EL (cell line): ENCODE results near the gene AHCYL2.

Experiments
- DNase-seq: peaks from one replicate; pipeline ENCODE4 v3.0.0-alpha.2; 2016

The AHCYL2 gene

DNA sequence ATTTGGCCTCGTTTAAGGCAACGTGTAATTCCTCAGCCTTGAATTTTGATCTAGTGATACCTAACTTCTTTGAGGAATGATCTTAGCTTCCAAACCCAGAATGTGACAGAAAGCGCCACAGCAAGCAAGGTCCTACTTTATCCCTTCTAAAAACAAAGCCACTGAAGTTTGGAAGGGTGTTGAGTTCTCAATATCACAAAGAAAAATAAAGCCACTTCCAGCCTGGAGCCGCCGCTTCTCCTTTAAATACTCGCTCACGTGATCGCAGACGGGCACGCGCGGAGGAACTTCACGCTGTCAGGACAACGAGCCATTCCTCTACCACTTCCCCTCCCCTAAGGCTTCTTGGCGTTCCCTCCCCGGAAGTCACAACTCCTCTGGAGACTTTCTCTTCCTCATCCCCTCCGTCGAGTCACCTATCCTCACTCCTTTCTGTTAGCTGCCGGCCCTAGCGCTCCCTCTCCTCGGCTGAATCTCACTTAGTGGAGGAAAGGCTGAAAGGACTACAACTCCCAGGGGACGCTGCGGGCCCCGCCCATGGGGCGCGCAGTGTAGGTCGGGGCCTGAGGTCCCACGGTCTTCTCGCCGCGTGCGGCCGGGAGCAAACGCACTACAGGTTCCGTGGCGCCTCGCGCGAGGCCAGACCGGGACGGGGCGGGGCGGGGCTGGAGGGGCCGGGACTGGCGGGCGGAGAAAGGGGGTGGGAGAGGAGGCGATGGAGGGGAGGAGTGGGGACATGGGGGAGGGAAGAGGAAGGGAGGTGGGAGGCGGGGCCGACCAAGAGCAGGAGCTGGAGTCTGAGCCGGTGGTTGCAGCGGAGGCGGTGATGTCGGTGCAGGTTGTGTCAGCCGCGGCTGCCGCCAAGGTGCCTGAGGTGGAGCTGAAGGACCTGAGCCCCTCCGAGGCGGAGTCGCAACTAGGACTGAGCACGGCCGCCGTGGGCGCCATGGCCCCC is at the start of gene AHCYL2:
AHCYL2 (plus strand) TSS at position 780 of the 955 bp plus-strand sequence.
- DNase-seq = peak; percentile 97

DNA sequence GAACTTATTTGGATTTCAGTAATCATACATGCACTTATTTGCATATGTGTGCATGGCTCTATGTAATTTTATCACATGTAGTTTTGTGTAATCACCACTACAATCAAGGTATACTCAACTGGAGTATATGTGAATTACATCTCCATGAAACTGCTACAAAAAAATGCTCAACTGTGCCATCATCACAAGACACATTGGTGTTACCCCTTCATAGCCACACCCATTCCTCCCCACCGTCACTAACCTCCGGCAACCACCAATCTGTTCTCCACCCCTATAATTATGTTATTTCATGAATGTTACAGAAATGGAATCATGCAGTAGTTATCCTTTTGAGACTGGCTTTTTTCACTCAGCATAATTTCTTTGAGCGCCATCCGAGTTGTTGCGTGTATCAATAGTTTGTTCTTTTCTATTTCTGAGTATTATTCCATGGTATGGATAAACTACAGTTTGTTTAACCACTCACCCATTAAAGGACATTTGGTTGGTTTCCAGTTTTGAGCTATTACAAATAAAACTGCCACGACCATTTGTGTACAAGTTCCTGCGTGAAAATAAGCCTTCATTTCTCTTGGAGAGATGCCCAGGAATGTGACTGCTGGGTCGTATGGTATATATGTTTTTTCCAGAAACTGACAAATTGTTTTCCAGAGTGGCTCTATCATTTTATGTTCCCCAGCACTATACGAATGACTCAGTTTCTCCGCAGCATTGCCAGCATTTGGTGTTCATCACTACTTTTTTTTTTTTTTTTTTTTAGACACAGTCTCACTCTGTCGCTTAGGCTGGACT is 47.7 kb upstream of the AHCYL2 start:
- no peak for DNase-seq

DNA sequence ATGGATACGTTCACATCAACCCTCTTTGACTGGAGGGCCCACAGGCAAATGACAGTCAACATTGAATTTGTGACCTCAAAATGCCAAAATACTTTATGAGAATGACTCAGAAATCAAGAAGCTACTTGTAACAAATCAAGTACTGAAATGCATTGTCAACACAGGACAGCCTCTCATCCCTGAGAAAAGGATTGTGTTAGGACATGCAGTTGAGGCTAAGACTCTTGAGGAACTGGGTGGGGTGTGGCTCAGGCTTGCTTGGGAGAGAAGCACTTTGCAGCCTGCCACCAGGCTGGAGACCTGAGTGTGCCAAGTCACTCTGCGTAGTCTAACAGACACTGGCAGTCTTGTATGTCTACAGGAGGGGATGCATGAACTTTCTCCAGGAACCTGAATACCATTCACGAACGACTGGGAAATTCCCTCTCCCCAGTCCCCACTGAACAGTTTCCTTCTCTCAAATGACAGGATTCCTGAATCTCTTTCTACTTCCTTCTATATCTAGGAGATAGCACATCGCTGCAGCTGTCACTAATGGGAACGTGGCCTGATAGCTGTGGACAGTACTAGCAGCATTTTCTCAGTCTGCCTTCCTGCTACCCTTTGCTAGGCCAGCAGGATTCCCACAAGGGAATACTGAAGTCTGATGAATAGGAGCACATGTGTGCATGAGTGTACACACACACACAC is 39.7 kb upstream of the AHCYL2 start:
- no peak for DNase-seq

DNA sequence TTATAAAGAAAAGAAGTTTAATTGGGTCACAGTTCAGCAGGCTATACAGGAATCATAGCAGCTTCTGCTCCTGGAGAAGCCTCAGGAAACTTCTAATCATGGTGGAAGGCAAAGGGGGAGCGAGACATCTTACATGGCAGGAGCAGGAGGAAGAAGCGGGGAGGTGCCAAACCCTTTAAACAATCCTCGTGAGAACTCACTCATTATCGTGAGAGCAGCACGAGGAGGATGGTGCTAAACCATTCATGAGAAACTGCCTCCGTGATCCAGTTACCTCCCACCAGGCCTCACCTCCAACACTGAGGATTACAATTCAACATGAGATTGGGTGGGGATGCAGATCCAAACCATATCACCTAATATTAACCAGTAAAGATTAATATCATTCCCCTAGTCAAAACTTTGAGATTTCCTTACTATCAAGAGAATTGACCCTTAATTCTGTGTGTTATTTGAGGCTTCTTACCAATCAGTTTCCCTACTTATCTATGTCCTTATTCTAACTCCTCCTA is 38.0 kb upstream of the AHCYL2 start:
- no peak for DNase-seq

DNA sequence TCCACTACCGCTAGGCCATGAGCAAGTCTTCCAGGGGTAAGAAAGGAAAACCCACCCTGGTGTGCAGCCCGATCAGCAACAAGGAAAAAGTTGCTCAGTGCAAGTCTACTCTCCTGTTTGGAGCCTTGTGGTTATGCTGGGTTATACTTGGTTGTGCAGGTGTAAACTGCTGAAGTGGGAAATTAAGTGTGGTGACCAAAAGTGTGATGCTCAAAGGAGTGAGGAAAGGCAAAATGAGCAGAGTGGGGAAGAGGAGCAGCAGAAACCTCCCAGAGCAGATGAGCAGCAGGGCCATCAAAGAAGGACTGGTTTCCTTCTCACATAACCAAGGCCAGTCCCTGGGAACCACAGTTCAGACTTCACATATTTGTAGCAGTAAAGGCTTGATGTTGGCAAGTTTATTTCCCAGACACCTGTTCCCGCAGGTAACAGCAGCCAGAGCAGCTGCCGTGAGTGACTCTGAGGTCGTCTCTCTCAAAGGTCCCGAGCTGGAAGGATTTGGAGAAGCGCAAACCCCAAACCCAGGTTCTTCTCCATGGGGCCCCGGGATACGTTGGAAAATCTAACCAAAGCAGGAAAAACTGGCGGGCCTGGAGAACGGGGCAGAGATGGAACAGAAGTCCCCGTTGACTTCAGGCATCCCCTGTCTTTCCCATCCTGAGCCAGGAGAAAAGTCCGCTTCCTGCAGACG is 37.0 kb upstream of the AHCYL2 start:
- DNase-seq = no peak

DNA sequence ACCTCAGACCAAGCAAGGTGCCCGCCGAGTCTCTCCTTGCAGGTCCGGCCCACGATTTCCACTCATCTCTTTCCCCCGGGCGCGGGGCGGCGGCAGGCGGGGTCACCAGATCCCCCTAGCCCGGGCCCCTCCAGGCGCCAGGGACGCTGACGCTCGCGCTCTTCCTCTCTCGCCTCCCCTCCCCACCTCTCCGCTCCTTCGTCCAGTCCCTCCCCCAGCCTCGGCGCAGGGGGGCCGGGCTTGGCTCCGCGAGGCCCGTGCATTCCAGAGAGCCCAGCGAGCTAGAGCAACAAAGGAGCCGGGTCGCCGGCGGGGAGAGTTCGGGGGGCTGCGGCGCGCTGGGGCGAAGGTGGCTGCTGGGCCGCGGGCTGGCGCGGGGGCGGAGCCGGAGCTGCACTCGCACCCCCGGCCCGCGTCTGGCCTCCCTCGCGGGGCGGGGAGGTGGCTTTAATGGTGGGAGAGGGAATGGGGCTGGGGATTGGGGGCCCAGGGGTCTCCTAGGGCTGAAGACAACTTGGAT is 36.4 kb upstream of the AHCYL2 start, which contains the start of gene SMO:
SMO (plus strand) TSS at position 262 of the 520 bp plus-strand sequence. CDS start 519 bp downstream, outside the sequence.
- DNase-seq = peak; percentile 53

DNA sequence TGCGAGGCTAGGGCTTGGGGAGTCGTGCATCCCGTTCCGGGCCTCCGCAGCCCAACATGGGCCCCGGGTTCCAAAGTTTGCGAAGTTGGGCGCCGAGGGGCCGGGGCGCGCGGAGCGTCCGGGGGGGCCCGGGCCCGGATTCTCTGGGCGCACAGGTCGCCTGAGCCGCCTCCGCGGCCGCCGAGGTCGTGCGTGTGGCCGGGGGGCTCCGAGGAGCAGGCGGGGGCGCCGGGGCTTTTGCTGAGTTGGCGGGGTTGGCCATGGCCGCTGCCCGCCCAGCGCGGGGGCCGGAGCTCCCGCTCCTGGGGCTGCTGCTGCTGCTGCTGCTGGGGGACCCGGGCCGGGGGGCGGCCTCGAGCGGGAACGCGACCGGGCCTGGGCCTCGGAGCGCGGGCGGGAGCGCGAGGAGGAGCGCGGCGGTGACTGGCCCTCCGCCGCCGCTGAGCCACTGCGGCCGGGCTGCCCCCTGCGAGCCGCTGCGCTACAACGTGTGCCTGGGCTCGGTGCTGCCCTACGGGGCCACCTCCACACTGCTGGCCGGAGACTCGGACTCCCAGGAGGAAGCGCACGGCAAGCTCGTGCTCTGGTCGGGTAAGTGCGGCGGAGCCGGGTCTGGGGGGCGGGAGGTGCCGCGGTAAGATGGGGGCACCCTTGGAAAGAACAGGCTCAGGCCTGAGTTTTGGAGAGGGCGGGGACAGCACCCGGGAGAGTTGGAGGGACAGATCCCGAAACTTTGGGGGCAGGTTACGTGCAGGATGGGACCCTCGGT is 35.8 kb upstream of the AHCYL2 start:
- DNase-seq = peak; percentile 31

DNA sequence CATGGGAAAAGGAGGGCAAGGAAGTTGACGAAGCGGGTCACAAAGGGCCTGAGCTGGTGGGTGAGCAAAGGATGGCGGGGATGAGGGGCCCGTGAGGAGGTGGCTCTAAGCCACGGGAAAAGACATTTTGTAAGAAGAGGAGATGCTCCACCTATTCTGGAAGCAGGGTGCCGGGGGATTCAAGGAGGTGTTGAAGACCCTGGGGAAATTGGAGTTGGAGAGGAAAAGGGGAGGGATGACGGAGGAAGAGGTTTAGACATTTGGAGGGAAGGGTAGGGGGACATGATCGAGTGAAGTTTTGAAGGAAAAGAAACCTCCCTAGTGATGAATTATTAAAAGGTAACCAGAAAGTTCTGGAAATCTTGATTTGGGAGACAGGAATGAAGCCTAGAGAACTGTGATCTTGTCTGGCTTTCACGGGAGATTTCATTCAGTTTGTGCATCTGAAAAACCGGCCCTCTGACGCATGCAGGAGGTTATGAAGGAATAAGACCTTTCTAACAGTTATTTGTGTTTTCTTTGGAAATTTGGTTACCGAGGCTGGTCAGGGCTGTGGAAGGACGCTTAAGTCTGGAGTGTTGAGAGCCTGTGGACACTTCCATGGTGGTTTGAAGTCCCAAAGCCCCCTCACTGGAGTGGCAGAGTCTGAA is 35.0 kb upstream of the AHCYL2 start:
- no peak for DNase-seq

DNA sequence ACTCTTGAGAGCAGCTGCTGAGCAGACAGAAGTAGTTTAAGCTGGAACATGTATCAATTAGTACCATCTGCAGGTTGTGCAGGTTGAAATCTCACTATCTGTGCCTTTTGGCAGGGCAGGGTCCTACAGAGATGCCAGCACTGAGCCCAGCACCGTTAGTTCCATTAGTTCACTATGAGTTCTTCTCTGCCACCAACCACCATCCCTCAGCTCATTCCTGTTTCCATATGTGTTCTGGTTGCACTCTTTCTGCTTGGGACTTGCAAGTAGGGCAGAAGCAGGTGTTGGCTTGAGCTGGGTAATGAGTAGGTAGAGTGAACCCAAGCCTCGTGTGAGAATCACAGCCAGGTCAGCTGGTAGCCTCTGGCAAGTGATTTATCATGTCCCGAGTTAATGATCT is 33.6 kb upstream of the AHCYL2 start:
- DNase-seq = no peak

DNA sequence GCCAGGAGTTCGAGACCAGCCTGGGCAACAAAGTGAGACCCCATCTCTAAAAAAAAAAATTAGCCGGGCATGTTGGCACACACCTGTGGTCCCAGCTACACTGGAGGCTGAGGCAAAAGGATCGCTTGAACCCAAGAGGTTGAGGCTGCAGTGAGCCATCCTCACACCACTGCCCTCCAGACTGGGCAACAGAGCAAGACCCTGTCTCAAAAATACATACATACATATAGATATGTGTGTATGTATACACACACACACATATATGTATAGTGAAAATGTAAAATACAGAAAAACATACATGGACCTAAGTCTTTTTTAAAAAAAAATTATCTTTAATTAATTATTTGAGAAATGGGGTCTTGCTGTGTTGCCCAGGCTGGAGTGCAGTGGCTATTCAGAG is 30.9 kb upstream of the AHCYL2 start:
- DNase-seq = no peak

DNA sequence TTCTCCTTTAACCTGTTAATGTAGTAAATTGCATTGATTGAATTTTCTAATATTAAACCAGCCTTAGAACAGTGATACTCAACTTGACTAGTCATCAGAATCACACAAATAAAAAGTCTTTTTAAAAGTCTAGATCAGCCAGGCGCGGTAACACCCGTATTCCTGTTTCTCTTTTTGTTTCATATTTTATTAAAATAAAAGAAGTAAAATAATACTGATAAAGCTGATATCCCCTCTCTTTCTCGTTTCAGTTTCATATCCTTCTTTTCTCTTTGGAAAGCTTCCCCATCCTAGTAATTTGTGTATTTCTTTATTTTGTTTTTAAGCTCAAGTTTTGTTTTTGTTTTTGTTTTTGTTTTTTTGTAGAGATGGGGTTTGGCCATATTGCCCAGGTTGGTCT is 27.1 kb upstream of the AHCYL2 start:
- DNase-seq = no peak

DNA sequence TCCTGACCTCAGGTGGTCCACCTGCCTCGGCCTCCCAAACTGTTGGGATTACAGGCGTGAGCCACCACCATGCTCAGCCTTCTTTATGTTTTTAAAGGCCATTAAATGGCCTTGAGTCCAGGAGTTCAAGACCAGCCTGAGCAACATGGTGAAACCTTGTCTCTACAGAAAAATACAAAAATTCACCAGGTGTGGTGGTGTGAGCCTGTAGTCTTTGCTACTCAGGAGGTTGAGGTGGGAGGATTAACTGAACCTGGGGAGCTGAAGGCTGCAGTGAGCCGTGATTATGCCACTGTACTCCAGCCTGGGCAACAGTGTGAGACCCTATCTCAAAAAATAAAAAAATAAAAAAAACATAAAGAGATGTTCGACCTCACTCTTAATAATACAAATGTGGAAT is 25.4 kb upstream of the AHCYL2 start:
- DNase-seq = no peak

DNA sequence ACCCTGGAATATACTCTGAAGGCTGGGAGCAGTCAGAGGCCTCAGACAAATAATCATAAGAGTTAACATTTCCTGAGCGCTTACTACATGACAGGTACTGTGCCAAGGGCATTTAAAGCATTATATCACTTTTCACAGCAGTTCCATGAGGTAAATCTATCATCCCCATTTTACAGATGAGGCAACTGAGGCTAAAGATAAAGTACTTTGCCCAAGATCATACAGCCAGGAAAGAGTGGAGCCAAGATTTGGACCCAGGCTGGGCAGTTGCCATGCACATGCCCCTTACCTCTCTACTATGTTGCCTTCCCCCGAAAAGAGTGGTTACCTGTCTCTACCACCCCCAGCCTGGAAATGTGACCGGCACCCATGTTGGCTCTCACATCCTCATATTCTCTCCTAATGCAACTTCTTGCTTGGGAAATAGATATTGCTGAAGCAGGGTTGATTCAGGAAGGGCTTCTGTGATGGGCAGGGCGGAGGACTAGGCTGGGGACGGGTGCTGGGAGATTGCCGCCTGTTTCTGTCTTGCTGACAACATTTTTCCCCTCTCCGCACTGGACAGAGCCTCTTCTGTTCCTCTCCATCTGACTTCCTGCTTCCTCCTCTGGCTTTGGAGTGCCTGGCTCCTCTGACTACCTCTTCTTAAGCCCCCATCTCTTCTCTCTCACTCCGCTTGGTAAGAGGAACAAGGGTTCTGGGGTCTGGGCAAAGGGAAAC is 22.6 kb upstream of the AHCYL2 start:
- DNase-seq = no peak

DNA sequence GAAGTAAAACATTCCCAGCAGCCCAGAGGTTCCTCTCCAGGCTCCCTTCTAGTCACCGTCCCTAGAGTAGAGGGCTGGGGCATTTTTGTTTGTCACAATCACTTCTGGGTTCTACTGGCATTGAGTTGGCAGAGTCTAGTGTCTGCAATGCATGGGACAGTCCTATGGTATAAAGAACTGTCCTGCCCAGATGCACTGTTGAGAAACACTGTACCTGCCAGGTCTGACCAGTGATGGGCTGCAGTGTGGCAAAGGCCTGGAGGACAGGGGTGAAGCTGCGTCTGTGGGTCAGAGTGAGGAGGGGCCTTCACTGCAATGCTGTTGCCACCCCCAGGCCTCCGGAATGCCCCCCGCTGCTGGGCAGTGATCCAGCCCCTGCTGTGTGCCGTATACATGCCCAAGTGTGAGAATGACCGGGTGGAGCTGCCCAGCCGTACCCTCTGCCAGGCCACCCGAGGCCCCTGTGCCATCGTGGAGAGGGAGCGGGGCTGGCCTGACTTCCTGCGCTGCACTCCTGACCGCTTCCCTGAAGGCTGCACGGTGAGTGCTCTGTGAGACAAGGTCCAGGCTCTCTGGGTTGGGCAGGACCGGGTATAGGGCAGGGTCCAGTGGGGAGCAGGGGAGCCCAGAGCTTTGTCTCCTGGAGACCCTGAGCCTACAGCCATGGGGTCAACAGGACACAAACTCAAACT is 21.6 kb upstream of the AHCYL2 start:
- DNase-seq = no peak

DNA sequence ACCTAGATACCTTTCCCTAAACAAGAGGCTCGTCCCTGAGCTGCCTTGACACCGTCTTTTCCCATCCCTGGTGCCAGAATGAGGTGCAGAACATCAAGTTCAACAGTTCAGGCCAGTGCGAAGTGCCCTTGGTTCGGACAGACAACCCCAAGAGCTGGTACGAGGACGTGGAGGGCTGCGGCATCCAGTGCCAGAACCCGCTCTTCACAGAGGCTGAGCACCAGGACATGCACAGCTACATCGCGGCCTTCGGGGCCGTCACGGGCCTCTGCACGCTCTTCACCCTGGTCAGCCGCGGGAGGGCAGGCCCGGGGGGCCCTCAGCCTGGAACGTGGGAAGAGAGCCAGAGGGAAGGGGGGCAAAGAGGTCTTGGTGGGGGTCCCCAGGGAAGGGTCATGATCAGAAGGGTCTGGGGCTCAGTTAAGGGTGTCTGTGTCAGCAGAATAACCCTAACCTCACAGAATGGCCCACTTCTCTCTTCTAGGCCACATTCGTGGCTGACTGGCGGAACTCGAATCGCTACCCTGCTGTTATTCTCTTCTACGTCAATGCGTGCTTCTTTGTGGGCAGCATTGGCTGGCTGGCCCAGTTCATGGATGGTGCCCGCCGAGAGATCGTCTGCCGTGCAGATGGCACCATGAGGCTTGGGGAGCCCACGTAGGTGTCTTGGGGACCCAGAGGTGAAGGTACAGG is 19.6 kb upstream of the AHCYL2 start:
- no peak for DNase-seq

DNA sequence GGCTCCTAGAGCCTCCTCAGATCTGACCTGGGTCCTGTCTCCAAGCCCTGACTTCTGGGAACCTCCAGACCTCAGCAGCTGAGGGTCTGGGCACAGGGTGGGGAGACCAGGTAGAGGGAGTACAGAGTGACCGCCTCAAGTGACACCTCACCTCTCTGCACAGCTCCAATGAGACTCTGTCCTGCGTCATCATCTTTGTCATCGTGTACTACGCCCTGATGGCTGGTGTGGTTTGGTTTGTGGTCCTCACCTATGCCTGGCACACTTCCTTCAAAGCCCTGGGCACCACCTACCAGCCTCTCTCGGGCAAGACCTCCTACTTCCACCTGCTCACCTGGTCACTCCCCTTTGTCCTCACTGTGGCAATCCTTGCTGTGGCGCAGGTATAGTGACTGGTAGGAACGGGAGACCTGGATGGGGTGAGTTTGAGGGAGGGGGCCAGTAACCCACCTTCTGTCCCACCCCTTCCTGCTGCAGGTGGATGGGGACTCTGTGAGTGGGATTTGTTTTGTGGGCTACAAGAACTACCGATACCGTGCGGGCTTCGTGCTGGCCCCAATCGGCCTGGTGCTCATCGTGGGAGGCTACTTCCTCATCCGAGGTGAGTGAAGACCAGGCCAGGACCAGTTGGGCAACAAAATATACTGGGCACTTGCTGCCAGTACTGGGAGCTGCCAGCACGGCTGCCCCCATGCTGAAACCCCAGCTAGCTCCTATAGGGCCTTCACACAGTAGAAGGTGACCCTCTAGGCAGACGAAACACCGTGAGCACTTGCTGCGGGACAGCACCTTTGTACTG is 18.6 kb upstream of the AHCYL2 start:
- no peak for DNase-seq

DNA sequence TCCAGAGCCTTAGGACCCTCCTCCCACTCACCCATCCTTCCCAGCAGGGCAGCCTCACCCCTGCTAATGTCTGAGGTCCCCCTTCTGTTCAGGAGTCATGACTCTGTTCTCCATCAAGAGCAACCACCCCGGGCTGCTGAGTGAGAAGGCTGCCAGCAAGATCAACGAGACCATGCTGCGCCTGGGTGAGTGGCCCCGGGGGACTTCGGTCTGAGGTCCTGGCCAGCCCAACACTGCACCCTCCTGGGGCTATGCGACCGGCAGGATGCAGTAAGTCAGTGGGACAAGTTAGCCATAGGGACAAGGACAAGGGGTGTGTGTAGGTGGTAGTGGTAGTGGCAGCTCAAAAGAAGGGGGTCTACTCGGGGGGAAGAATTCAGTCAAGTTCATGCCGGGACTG is 16.2 kb upstream of the AHCYL2 start:
- no peak for DNase-seq
